ENCODE results near the gene SNAPC2.
A peak's percentile ranks its signal among the peaks of the same experiment; 100 is the strongest.

The SNAPC2 gene

GRCh38 chr19:7894612-7895309 lies 25.4 kb upstream of the SNAPC2 start:
- TF ChIP-seq CTCF (IDR thresholded peaks at IDR 0.05), result no peak
- no peak for TF ChIP-seq ZFX (IDR thresholded peaks at IDR 0.05; ENCODE audit: borderline replicate concordance)
- H3K27ac ChIP-seq, result 0 out of 2 replicates have a peak overlapping the region, but pooled peaks have one; percentile 8

GRCh38 chr19:7895565-7895964 lies 24.6 kb upstream of the SNAPC2 start:
- TF ChIP-seq ZFX (IDR thresholded peaks at IDR 0.05; ENCODE audit: borderline replicate concordance) (no peak), CTCF (IDR thresholded peaks at IDR 0.05) (no peak)
- no peak overlapping the region for H3K27ac ChIP-seq

GRCh38 chr19:7897292-7897691 lies 22.8 kb upstream of the SNAPC2 start:
- no peak for TF ChIP-seq CTCF (IDR thresholded peaks at IDR 0.05)
- TF ChIP-seq ZFX (IDR thresholded peaks at IDR 0.05; ENCODE audit: borderline replicate concordance), result no peak
- no peak overlapping the region for H3K27ac ChIP-seq

- no peak overlapping the region for H3K27ac ChIP-seq
- no peak for TF ChIP-seq CTCF (IDR thresholded peaks at IDR 0.05)
- TF ChIP-seq ZFX (IDR thresholded peaks at IDR 0.05; ENCODE audit: borderline replicate concordance), result no peak
Measured at GRCh38 chr19:7898967-7899366, 21.2 kb upstream of the SNAPC2 start.

- no peak overlapping the region for H3K27ac ChIP-seq
- TF ChIP-seq ZFX (IDR thresholded peaks at IDR 0.05; ENCODE audit: borderline replicate concordance), result no peak
- no peak for TF ChIP-seq CTCF (IDR thresholded peaks at IDR 0.05)
Measured at GRCh38 chr19:7899751-7900378, 20.3 kb upstream of the SNAPC2 start.

- no peak for TF ChIP-seq CTCF (IDR thresholded peaks at IDR 0.05)
- TF ChIP-seq ZFX (IDR thresholded peaks at IDR 0.05; ENCODE audit: borderline replicate concordance), result no peak
Measured at GRCh38 chr19:7900401-7900870, 19.7 kb upstream of the SNAPC2 start.

GRCh38 chr19:7900931-7901330 lies 19.2 kb upstream of the SNAPC2 start:
- no peak overlapping the region for H3K27ac ChIP-seq
- TF ChIP-seq ZFX (IDR thresholded peaks at IDR 0.05; ENCODE audit: borderline replicate concordance), result no peak
- no peak for TF ChIP-seq CTCF (IDR thresholded peaks at IDR 0.05)

More at GRCh38 chr19:7900401-7900870, 19.7 kb upstream of the SNAPC2 start:
- no peak overlapping the region for H3K27ac ChIP-seq
